Posterior vena cava (tissue), 2 donors: ENCODE measurements around the gene ORC3. TPM values are rescaled to one million over a fixed set of nuclear protein-coding genes. Genes with fewer than 3 reads are reported as not detected.
"Not testable (repeated sequence)": the region's sequence is repeated elsewhere in the genome, so short reads cannot be mapped to it uniquely, and the experiment has no call there.

Experiments
- DNase-seq: peaks from one replicate; pipeline ENCODE4 v3.0.0-alpha.2; 2020; ENCODE audit warnings: low spot score
- intact Hi-C, 2 donors: fragments of 100-400 bp; cut with DNase I; formaldehyde crosslinking; loops; one replicate each; pipeline versions ENCODE4 v1.14.1 to v1.14.2; 2022 to 2023
- total RNA-seq, 2 donors: library from RNA; stranded (reverse); fragmentation: NEBNext Ultra II Directional; extraction: Animal tissue kit (Norgen Biotek cat#: 25700); gene quantifications; one replicate each; pipeline ENCODE4 v1.2.1, GENCODE V29; 2021
- donor health status: DM: yes; HTN: yes; CAD: no.
- donor health status: DM: yes; HTN: yes; CAD: no.

The ORC3 gene
- total RNA-seq, 2 donors from 2014 or later = 16.0 to 18.3 TPM

GRCh38 chr6:87588756-87589407 is 1.1 kb upstream of the ORC3 start:
- no peak for DNase-seq
- intact Hi-C loops = no loop called here

DNA sequence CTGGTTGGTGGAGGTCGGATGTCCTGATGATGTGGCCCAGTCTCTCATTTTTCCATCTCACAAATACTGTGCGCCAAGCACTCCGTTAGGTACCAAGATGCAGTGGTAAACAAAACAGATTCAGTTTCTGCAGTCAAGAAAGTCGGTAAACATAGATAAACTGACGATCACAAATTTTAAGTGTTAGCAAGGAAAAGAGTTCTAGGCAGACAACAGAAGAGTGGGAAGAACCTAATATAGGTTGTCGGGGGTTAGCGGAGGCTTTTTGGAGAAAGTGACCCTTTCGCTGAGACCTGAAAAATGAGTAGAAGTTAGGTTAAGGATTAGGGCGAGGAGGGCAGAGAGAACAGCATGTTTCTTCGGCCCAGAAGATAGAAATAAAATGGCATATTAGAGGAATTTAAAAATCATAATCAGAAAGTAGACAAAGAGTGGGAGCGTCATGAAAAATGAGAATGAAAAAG is 514 bp downstream of the ORC3 start:
- DNase-seq = no peak
- intact Hi-C loops = no loop called here

GRCh38 chr6:87590990-87591389 is 1.1 kb downstream of the ORC3 start:
- DNase-seq = no peak
- intact Hi-C loops = no loop called here

DNA sequence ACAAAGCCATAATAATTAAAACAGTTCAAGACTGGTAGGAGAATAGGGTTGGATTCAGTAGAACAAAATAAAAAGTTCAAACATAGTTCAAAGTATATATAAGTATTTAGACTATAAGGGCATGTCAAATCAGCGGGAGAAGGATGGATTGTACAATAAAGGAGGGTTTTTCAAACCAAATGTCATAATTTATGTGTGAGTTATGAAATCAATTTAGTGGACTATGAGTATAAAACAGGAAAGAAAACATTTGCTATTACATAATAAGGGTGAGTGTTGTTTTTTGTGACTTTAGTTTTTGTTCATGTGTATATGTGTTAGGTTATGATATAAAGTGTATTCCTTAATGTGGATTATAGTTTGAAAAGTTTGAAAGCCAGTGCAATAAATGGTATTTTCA is 10.6 kb downstream of the ORC3 start:
- intact Hi-C loops = no loop called here
- no peak for DNase-seq

DNA sequence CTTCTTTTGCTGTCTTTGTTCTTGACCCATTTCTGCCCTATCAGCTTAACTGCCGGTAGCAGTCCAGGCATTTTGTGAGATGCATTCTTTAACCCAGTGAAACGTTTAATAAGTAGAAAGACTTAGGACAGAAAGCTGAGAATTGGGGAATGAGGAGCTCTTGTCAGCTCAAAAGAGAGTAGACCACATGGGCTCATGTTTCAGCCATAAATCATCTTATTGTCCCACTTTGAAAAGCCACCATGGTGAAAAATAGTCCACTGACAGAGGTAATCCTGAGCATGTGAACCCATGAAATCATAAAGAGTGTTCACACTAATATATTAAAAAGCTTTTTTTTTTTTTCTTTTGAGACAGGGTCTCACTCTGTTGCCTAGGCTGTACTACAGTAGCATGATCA is 16.3 kb downstream of the ORC3 start:
- intact Hi-C loops = no loop called here
- DNase-seq = no peak

- intact Hi-C loops = no loop called here
- no peak for DNase-seq
These were observed 18.9 kb downstream of the ORC3 start for GRCh38 chr6:87608802-87609201.

- intact Hi-C loops, DNase-seq: not testable (repeated sequence)
These were observed 23.1 kb downstream of the ORC3 start for GRCh38 chr6:87613018-87613417.

DNA sequence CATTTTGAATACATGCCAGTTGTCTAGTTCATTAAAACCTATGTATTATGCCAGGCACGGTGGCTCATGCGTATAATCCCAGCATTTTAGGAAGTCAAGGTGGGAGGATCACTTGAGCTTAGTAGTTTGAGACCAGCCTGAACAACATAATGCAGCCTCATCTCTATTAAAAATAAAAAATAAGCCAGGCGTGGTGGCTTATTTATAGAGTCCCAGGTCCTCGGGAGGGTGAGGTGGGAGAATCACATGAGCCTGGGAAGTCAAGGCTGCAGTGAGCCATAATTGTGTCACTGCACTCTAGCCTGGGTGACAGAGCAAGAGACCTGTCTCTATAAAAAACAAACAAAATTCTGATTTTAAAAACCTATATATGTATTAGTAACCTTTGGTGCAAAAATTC is 27.5 kb downstream of the ORC3 start:
- DNase-seq = no peak
- intact Hi-C loops = no loop called here

- no peak for DNase-seq
- intact Hi-C loops = no loop called here
These were observed 28.6 kb downstream of the ORC3 start for GRCh38 chr6:87618531-87618930.

DNA sequence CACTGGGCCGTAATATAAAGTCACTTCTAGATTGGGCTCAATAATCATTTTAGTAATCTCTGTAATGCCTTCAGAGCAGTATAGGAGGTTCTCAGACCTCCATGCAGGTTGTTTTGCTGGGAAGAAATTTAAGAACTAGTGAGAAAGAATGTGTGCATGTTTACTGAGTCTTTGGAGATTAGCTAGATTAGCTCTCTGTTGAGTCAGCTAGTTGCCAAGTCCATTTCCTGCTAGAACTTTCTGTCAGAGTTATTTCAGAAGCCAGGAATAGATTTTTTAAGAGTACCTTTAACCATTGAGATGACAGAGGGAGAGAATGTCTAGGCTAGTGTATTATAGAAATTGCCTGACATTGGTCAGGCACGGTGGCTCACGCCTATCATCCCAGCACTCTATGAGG is 33.3 kb downstream of the ORC3 start:
- no peak for DNase-seq
- intact Hi-C loops = no loop called here

DNA sequence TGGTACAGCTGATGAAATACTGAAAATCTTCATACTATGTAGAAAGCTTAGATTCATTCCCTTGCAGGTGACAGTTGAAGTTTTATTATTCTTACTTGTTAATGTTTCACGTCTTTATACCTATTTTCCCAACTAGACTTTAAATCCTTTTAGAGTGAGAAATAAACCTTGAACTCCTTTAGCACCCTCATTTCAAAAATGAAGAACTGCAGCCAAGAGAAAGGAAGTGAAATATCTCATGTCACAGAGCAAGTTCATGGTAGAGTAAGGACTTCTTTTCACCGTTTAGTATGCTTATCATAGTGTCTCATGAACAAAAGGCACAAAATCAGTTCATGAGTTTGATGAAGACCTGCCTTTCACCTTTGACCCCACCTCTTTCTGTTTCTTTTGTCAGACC is 38.5 kb downstream of the ORC3 start:
- intact Hi-C loops = no loop called here
- DNase-seq = no peak

- intact Hi-C loops = no loop called here
- DNase-seq = no peak
These were observed 38.9 kb downstream of the ORC3 start for GRCh38 chr6:87628881-87629280.

- no peak for DNase-seq
- intact Hi-C loops = no loop called here
These were observed 40.8 kb downstream of the ORC3 start for GRCh38 chr6:87630746-87631145.

- intact Hi-C loops = no loop called here
- no peak for DNase-seq
These were observed 43.9 kb downstream of the ORC3 start for GRCh38 chr6:87633851-87634250.

- intact Hi-C loops = no loop called here
- no peak for DNase-seq
These were observed 46.4 kb downstream of the ORC3 start for GRCh38 chr6:87636315-87636714.

GRCh38 chr6:87637106-87637505 is 47.2 kb downstream of the ORC3 start:
- intact Hi-C loops = no loop called here
- DNase-seq = no peak

GRCh38 chr6:87639373-87639772 is 49.4 kb downstream of the ORC3 start:
- intact Hi-C loops = no loop called here
- no peak for DNase-seq

- intact Hi-C loops = no loop called here
- no peak for DNase-seq
These were observed 51.2 kb downstream of the ORC3 start for GRCh38 chr6:87641065-87641692.

GRCh38 chr6:87645080-87645479 is 55.1 kb downstream of the ORC3 start:
- no peak for DNase-seq
- intact Hi-C loops = no loop called here

DNA sequence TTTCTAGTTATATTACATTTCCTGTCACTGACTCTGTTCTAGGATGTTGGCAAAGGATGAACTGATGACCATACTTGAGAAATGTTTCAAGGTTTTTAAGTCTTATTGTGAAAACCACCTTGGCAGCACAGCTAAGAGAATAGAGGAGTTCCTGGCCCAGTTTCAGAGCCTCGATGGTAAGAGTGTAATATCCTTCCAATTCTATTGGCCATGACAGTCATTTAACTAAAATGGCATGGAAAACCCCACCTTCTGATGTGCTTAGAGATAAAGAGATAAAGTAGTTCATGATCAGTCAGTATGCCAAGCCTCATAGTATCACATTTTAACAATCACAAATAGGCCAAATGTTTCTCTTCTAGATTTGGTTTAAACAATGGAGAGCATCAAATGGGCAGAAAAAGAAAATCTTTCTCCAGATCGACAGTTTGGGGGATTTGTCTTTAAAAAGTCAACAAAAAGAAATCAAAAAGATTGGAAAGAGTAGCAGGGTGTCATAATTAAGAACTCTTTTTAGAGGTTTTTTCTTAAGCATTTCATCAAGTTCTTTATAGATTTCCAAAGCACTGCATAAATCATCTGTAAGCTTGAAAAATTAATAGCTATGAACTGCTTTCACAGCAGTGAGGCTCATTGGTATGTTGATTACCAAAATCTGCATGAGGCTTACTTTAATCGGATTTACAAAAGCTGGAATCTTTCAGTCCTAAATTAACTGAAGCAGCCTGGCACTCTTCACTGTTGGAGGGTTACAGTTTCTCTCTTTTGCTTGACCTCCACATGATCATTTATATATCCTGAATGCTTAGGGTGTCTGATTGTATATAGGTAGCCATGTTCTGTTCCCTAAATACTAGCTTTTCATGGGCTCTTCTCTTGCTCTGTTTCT is 63.4 kb downstream of the ORC3 start:
- intact Hi-C loops = no loop called here
- DNase-seq = no peak
